HEK293 (cell line): ENCODE data around the gene LENEP.

Source experiments
- CTCF ChIA-PET: fragments of 350-600 bp; formaldehyde crosslinking; extraction: SDS; loops from one replicate; lab custom pipeline; 2021; ENCODE audit warnings: antibody characterized with exemption; lab: Yijun Ruan, JAX
- POLR2A ChIA-PET: fragments of 300-600 bp; formaldehyde crosslinking; extraction: SDS; loops from one replicate; lab custom pipeline; 2020; ENCODE audit warnings: antibody characterized with exemption, inconsistent platforms; lab: Yijun Ruan, JAX
- H3K27ac ChIP-seq: fragments of 200-500 bp; sonication (Bioruptor generic); 2 replicates; pipeline ENCODE4 v1.5.1; 2014; ENCODE audit warnings: low read depth, low read length, control low read depth, inconsistent platforms; ENCODE audit errors: extremely low read depth
- H3K36me3 ChIP-seq, 2 experiments: fragments of 200-500 bp in 1 of 2; sonication (Bioruptor generic) in 1 of 2; 1 replicate in 1 of 2; 2 replicates in 1 of 2; pipeline ENCODE4 v1.5.1; 2014 to 2017; ENCODE audit warnings: inconsistent platforms in 2 of 2, low read length in 2 of 2; ENCODE audit not compliant: control insufficient read depth in 2 of 2, insufficient read depth in 1 of 2
- H3K4me1 ChIP-seq: fragments of 200-500 bp; sonication (Bioruptor generic); 2 replicates; pipeline ENCODE4 v1.5.1; 2014; ENCODE audit warnings: mild to moderate bottlenecking, low read length, inconsistent platforms; ENCODE audit not compliant: control insufficient read depth, insufficient read depth
- H3K4me3 ChIP-seq: 2 replicates; pipeline ENCODE4 v1.5.1; 2011; ENCODE audit warnings: low read depth, mild to moderate bottlenecking, control low read depth, low read length, moderate library complexity
- H3K9me3 ChIP-seq: fragments of 200-500 bp; sonication (Bioruptor generic); 2 replicates; pipeline ENCODE4 v1.5.1; 2014; ENCODE audit warnings: low read depth, low read length, inconsistent platforms; ENCODE audit not compliant: control insufficient read depth, insufficient read depth
- BCL6B ChIP-seq: fragments of 450-650 bp; formaldehyde crosslinking; IDR thresholded peaks from 2 replicates; pipeline ENCODE4 v1.5.1; 2017; ENCODE audit warnings: missing biosample characterization, missing genetic modification characterization
- CTCF ChIP-seq: fragments of 450-650 bp; formaldehyde crosslinking; IDR thresholded peaks from 2 replicates; pipeline ENCODE4 v1.5.1; 2016; ENCODE audit warnings: missing biosample characterization, missing genetic modification characterization
- INSM2 ChIP-seq: fragments of 450-650 bp; formaldehyde crosslinking; IDR thresholded peaks from 2 replicates; pipeline ENCODE4 v1.5.1; 2016; ENCODE audit warnings: missing biosample characterization, missing genetic modification characterization
- KLF10 ChIP-seq: fragments of 450-650 bp; IDR thresholded peaks from 2 replicates; pipeline ENCODE4 v1.5.1; 2018; ENCODE audit warnings: missing biosample characterization, mild to moderate bottlenecking, missing genetic modification characterization
- OSR2 ChIP-seq: fragments of 450-650 bp; formaldehyde crosslinking; IDR thresholded peaks from 2 replicates; pipeline ENCODE4 v1.5.1; 2016; ENCODE audit warnings: missing biosample characterization, missing genetic modification characterization
- PATZ1 ChIP-seq: fragments of 450-650 bp; formaldehyde crosslinking; IDR thresholded peaks from 2 replicates; pipeline ENCODE4 v1.5.1; 2016; ENCODE audit warnings: missing biosample characterization, missing genetic modification characterization
- ZBTB44 ChIP-seq: fragments of 450-650 bp; IDR thresholded peaks from 2 replicates; pipeline ENCODE4 v1.5.1; 2018; ENCODE audit warnings: missing biosample characterization, mild to moderate bottlenecking, missing genetic modification characterization
- ZNF169 ChIP-seq: fragments of 450-650 bp; formaldehyde crosslinking; IDR thresholded peaks from 2 replicates; pipeline ENCODE4 v1.5.1; 2016; ENCODE audit warnings: missing biosample characterization, missing genetic modification characterization
- ZNF202 ChIP-seq: fragments of 450-650 bp; formaldehyde crosslinking; IDR thresholded peaks from 2 replicates; pipeline ENCODE4 v1.5.1; 2016; ENCODE audit warnings: missing biosample characterization, missing genetic modification characterization, borderline replicate concordance
- ZNF221 ChIP-seq: fragments of 450-650 bp; formaldehyde crosslinking; IDR thresholded peaks from 2 replicates; pipeline ENCODE4 v1.5.1; 2017; ENCODE audit warnings: missing biosample characterization, missing genetic modification characterization, borderline replicate concordance
- ZNF24 ChIP-seq: fragments of 450-650 bp; formaldehyde crosslinking; IDR thresholded peaks from 2 replicates; pipeline ENCODE4 v1.5.1; 2016; ENCODE audit warnings: missing biosample characterization, missing genetic modification characterization
- ZNF274 ChIP-seq, 2 experiments: fragments of 200-500 bp in 1 of 2; fragments of 450-650 bp in 1 of 2; sonication (Bioruptor generic) in 1 of 2; formaldehyde crosslinking in 1 of 2; IDR thresholded peaks; 2 replicates each; pipeline versions ENCODE4 v1.5.1 to v1.6.1; 2014 to 2016; ENCODE audit warnings: borderline replicate concordance in 1 of 2, inconsistent platforms in 1 of 2, low read length in 1 of 2, missing biosample characterization in 1 of 2, missing genetic modification characterization in 1 of 2
- ZNF426 ChIP-seq: fragments of 450-650 bp; formaldehyde crosslinking; IDR thresholded peaks from 2 replicates; pipeline ENCODE4 v1.5.1; 2017; ENCODE audit warnings: missing biosample characterization, missing genetic modification characterization, mild to moderate bottlenecking, inconsistent platforms, moderate library complexity
- ZNF510 ChIP-seq: fragments of 450-650 bp; formaldehyde crosslinking; IDR thresholded peaks from 2 replicates; pipeline ENCODE4 v1.5.1; 2018; ENCODE audit warnings: mild to moderate bottlenecking, missing genetic modification characterization, missing biosample characterization; ENCODE audit not compliant: insufficient replicate concordance
- ZNF529 ChIP-seq: fragments of 450-650 bp; formaldehyde crosslinking; IDR thresholded peaks from 2 replicates; pipeline ENCODE4 v1.5.1; 2017; ENCODE audit warnings: missing genetic modification characterization, missing biosample characterization; ENCODE audit not compliant: insufficient replicate concordance
- ZNF549 ChIP-seq: fragments of 450-650 bp; IDR thresholded peaks from 2 replicates; pipeline ENCODE4 v1.5.1; 2018; ENCODE audit warnings: missing biosample characterization, missing genetic modification characterization, mild to moderate bottlenecking, inconsistent platforms, moderate library complexity
- ZNF600 ChIP-seq: fragments of 450-650 bp; formaldehyde crosslinking; IDR thresholded peaks from 2 replicates; pipeline ENCODE4 v1.5.1; 2016; ENCODE audit warnings: missing biosample characterization, missing genetic modification characterization
- ZNF707 ChIP-seq: fragments of 450-650 bp; formaldehyde crosslinking; IDR thresholded peaks from 2 replicates; pipeline ENCODE4 v1.5.1; 2016; ENCODE audit warnings: missing biosample characterization, missing genetic modification characterization
- ZNF747 ChIP-seq: fragments of 450-650 bp; formaldehyde crosslinking; IDR thresholded peaks from 2 replicates; pipeline ENCODE4 v1.5.1; 2016; ENCODE audit warnings: missing biosample characterization, missing genetic modification characterization
- ZNF76 ChIP-seq: fragments of 450-650 bp; formaldehyde crosslinking; IDR thresholded peaks from 2 replicates; pipeline ENCODE4; 2016; ENCODE audit warnings: low read depth, missing biosample characterization, missing genetic modification characterization, borderline replicate concordance
- ZNF776 ChIP-seq: fragments of 450-650 bp; formaldehyde crosslinking; IDR thresholded peaks from 2 replicates; pipeline ENCODE4 v1.5.0; 2017; ENCODE audit warnings: missing biosample characterization, missing genetic modification characterization, borderline replicate concordance
- ZNF777 ChIP-seq: fragments of 450-650 bp; formaldehyde crosslinking; IDR thresholded peaks from 2 replicates; pipeline ENCODE4 v1.5.1; 2017; ENCODE audit warnings: missing biosample characterization, missing genetic modification characterization, borderline replicate concordance
- ZNF843 ChIP-seq: fragments of 450-650 bp; formaldehyde crosslinking; IDR thresholded peaks from 2 replicates; pipeline ENCODE4 v1.5.1; 2016; ENCODE audit warnings: missing biosample characterization, missing genetic modification characterization

The LENEP gene

GRCh38 chr1:155002464-155003226, 9.3 kb downstream of the LENEP start, which contains the start of gene ZBTB7B (continued):
- TF ChIP-seq ZNF600 (tag by site-specific recombination) = 0 out of 2 replicates have a peak, but pooled peaks have one; percentile 8
- 0 out of 2 replicates have a peak, but pooled peaks have one; percentile 12 for TF ChIP-seq ZNF24 (tag by site-specific recombination)
- no peak for TF ChIP-seq ZNF776 (tag by site-specific recombination)
- TF ChIP-seq BCL6B (tag by site-specific recombination) = no peak
- TF ChIP-seq ZNF202 = no peak
- peak; percentile 59; the same call in 1 of the 2 replicates for TF ChIP-seq ZNF777 (tag by site-specific recombination)
- TF ChIP-seq ZNF221 = no peak
- peak; percentile 72 for TF ChIP-seq PATZ1
- TF ChIP-seq ZBTB44 (tag by site-specific recombination) = no peak
- TF ChIP-seq, all 188 proteins: peak for 13

- CTCF ChIA-PET = interaction anchor here (1.1 to 2.1 kb wide), 3 partner anchors 8 to 47 kb away, joined by 3 to 11 read pairs (median 5); partner anchors contain the start of gene ADAM15
- Histone ChIP-seq H3K27ac (peak overlapping the region; percentile 87; the same call in 1 of the 2 replicates), H3K36me3 (no peaks in the 10 kb centered on the region), H3K4me1 (peaks cover 13% of the 10 kb centered on the region), H3K9me3 (no peaks in the 10 kb centered on the region), H3K4me3 (peak overlapping the region; percentile 50)
- POLR2A ChIA-PET = interaction anchor here (0.6 to 2.1 kb wide), 7 partner anchors 8 to 82 kb away, joined by 3 to 9 read pairs (median 7); partner anchors contain the start of genes FLAD1 and PYGO2
- TF ChIP-seq ZNF76 (tag by site-specific recombination) (no peak), CTCF (tag by site-specific recombination) (peak; percentile 47; the same call in 1 of the 2 replicates), ZNF169 (tag by site-specific recombination) (no peak), ZNF549 (tag by site-specific recombination) (no peak), ZNF24 (tag by site-specific recombination) (0 out of 2 replicates have a peak, but pooled peaks have one; percentile 9), ZNF707 (tag by site-specific recombination) (no peak), OSR2 (tag by site-specific recombination) (peak; percentile 70), ZNF274 (IDR thresholded peaks at IDR 0.05; ENCODE audit: low read length) (no peak), ZNF274 (tag by site-specific recombination; IDR thresholded peaks at IDR 0.05; ENCODE audit: borderline replicate concordance) (no peak), KLF10 (tag by site-specific recombination) (peak; percentile 41; the same call in 1 of the 2 replicates), INSM2 (tag by site-specific recombination) (no peak), ZNF747 (tag by site-specific recombination) (no peak), ZNF426 (tag by site-specific recombination) (no peak), ZNF529 (no peak), ZNF510 (tag by site-specific recombination) (no peak), ZNF843 (no peak)
These were observed 9.9 kb downstream of the LENEP start for GRCh38 chr1:155003227-155003765.
